Lower leg skin (tissue), 4 donors: ENCODE results near the gene TBL3. TPM values are rescaled to one million over a fixed set of nuclear protein-coding genes. Genes with fewer than 3 reads are reported as not detected.
"Not testable (repeated sequence)": the region's sequence is repeated elsewhere in the genome, so short reads cannot be mapped to it uniquely, and the experiment has no call there.

Source experiments
- DNase-seq, 2 donors: peaks; one replicate each; pipeline ENCODE4 v3.0.0-alpha.2; 2019; ENCODE audit warnings: low spot score in 2 of 2
- H3K4me3 ChIP-seq: fragments of 200-600 bp; sonication (generic); 2 replicates; pipeline ENCODE4 v1.5.1; 2017; ENCODE audit warnings: mild to moderate bottlenecking, low read depth; ENCODE audit not compliant: poor library complexity, severe bottlenecking
- CTCF ChIP-seq, 3 donors: fragments of 450-650 bp; IDR thresholded peaks; one replicate each; pipeline ENCODE4 v1.5.1; 2016; ENCODE audit warnings: antibody characterized with exemption in 3 of 3, mild to moderate bottlenecking in 3 of 3, moderate library complexity in 2 of 3
- POLR2A ChIP-seq, 2 donors: fragments of 450-650 bp; IDR thresholded peaks; one replicate each; pipeline ENCODE4 v1.6.1; 2016 to 2017; ENCODE audit warnings: antibody characterized with exemption in 2 of 2, mild to moderate bottlenecking in 1 of 2, moderate library complexity in 1 of 2
- WGBS, 2 donors: methylation state at CpG; one replicate each; pipeline ENCODE4 v1.1.5; 2018; 5-methylcytosine and 5-hydroxymethylcytosine counted together
- intact Hi-C: fragments of 100-400 bp; cut with DNase I; formaldehyde crosslinking; loops from one replicate; pipeline ENCODE4 v1.15.0; 2023; ENCODE audit warnings: low total_unique reads
- total RNA-seq, 4 donors: library from RNA; depleted of rRNA; stranded (reverse); fragments of >200 nt; gene quantifications; one replicate each; pipeline ENCODE4 v1.1.0, GENCODE V29; 2016

TBL3 gene
- total RNA-seq, 4 donors from 2014 or later, result 60.8 to 114 (median 83.7) TPM

- TF ChIP-seq CTCF (IDR thresholded peaks at IDR 0.05) (no peak), POLR2A (IDR thresholded peaks at IDR 0.05) (no peak)
- DNase-seq, result no peak
- 86% methylated on average over 31 to 38 of the region's 38 CpGs for WGBS, 2 donors
- intact Hi-C loops, result no loop called here
- no peak overlapping the region for H3K4me3 ChIP-seq
These were observed 25.1 kb upstream of the TBL3 start for GRCh38 chr16:1946495-1947368.

DNA sequence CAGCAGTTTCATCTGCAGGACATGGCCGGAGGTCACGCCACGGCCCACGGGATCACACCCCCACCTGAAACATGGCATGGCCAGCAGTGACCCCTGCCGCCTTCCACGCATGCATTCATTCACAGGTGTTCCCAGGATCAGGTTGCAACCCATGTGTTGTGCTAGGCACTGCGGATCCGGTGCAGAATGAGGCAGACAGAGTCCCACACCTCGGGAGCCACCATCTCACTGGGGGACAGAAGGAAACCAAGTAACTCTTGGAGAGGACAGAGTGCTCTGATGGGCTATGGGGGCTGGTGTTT lies 24.5 kb upstream of the TBL3 start:
- TF ChIP-seq CTCF (IDR thresholded peaks at IDR 0.05) (no peak), POLR2A (IDR thresholded peaks at IDR 0.05) (no peak)
- WGBS, 2 donors, result 84 to 88% methylated on average over 5 to 6 of the region's 9 CpGs
- no peak for DNase-seq
- H3K4me3 ChIP-seq, result no peak overlapping the region
- intact Hi-C loops, result no loop called here

DNA sequence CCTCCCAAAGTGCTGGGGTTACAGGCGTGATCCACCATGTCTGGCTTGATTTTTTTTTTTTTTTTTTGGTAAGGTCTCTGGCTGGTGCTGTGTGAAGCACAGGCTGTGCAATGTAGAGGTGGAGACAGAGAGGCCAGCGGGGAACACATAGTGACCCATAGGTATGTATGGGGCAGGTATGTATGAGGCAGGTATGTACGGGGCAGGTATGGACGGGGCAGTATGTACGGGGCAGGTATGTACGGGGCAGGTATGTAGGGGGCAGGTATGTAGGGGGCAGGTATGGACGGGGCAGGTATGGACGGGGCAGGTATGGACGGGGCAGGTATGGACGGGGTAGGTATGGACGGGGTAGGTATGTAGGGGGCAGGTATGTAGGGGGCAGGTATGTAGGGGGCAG lies 22.3 kb upstream of the TBL3 start:
- no peak overlapping the region for H3K4me3 ChIP-seq
- no peak for DNase-seq
- intact Hi-C loops, result no loop called here
- TF ChIP-seq POLR2A (IDR thresholded peaks at IDR 0.05) (no peak), CTCF (IDR thresholded peaks at IDR 0.05) (no peak)
- WGBS, 2 donors, result 75 to 81% methylated on average over 8 to 11 of the region's 11 CpGs

DNA sequence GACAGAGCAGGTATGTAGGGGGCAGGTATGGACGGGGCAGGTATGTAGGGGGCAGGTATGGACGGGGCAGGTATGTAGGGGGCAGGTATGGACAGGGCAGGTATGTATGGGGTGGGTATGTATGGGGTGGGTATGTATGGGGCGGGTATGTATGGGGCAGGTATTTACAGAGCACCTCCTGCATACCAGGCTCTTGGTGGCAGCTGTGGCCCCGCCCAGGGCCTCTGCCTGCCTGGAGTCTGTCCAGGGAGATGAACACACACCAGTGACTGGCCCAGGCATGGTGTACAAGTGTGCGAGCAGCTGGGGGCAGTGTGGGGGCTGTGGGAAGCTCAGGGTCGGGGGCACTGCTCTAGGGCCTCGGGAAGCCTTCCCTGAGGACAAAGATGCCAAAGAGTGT lies 21.8 kb upstream of the TBL3 start:
- TF ChIP-seq POLR2A (IDR thresholded peaks at IDR 0.05) (no peak), CTCF (IDR thresholded peaks at IDR 0.05) (no peak)
- WGBS, 2 donors, result 34 to 35% methylated on average over 7 of the region's 7 CpGs
- DNase-seq, result no peak
- H3K4me3 ChIP-seq, result no peak overlapping the region
- intact Hi-C loops, result loop anchor here (2.0 kb wide), 1 partner anchor 39 kb away; no protein-coding TSS in a partner anchor

DNA sequence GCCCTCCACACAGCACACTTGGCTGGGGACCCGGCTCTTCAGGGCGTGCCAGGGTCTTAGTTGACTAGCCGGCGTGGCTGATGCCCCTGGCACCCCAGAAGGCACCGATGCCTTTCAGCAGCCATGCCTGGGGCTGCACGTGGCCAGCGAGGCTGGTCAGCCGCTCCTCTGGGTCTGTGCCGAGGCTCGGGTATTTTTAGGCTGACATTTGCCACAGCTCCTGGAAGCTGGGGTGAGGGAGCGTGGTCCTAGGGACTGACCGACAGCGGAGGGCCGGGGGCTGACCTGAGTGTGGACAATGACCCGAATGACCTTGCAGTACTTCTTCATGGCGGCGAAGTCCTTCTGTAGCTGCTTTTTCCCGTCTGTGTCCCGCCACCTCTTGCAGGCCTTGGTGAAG lies 21.3 kb upstream of the TBL3 start:
- intact Hi-C loops, result loop anchor here (2.0 kb wide), 1 partner anchor 40 kb away; no protein-coding TSS in a partner anchor
- TF ChIP-seq CTCF (IDR thresholded peaks at IDR 0.05), result no peak
- TF ChIP-seq POLR2A (IDR thresholded peaks at IDR 0.05), result no peak

DNA sequence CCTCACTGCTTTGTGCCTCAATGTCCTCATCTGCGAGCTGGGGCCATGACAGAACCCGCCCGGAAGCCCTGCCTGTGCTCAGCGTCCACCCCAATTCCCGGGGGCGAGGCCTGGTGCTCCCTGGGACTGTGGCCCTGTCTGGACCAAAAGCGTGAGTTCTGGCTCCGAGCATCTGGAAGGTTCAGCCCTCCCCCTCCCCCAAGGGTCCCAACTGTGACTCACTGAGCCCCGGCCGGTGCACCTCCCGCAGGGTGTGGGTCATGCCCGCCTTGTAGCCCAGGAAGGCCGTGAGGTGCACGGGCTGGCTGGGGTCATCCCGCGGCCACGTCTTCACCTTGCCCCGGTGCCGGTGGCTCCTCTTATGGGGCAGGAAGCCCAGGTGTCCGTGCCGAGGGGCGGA lies 18.1 kb upstream of the TBL3 start:
- intact Hi-C loops, result no loop called here
- TF ChIP-seq CTCF (IDR thresholded peaks at IDR 0.05) (no peak), POLR2A (IDR thresholded peaks at IDR 0.05) (no peak)
- 90 to 93% methylated on average over 22 of the region's 22 CpGs for WGBS, 2 donors
- DNase-seq, result no peak
- H3K4me3 ChIP-seq, result no peak overlapping the region

More for the DNA sequence above, 21.3 kb upstream of the TBL3 start:
- 65 to 79% methylated on average over 15 to 19 of the region's 19 CpGs for WGBS, 2 donors
- H3K4me3 ChIP-seq, result no peak overlapping the region
- DNase-seq, result no peak

- H3K4me3 ChIP-seq, DNase-seq, intact Hi-C loops: not testable (repeated sequence)
- WGBS, 2 donors, result 85 to 88% methylated on average over 18 to 20 of the region's 22 CpGs
These were observed 14.3 kb upstream of the TBL3 start for GRCh38 chr16:1957434-1958142.

- intact Hi-C loops, DNase-seq, H3K4me3 ChIP-seq: not testable (repeated sequence)
- WGBS, 2 donors, result 81 to 93% methylated on average over 16 to 28 of the region's 30 CpGs
These were observed 13.7 kb upstream of the TBL3 start for GRCh38 chr16:1958143-1958491.
